HG02885 (cell line): ENCODE measurements around the gene APP.
"Not testable (repeated sequence)": the region's sequence is repeated elsewhere in the genome, so short reads cannot be mapped to it uniquely, and the experiment has no call there.

Experiments used
- ATAC-seq: cut with Tn5 transposase; IDR thresholded peaks from one replicate; pipeline ENCODE4 v1.9.1; 2021; ENCODE audit warnings: mild to moderate bottlenecking; ENCODE audit not compliant: unreplicated experiment, poor library complexity

The APP gene

DNA sequence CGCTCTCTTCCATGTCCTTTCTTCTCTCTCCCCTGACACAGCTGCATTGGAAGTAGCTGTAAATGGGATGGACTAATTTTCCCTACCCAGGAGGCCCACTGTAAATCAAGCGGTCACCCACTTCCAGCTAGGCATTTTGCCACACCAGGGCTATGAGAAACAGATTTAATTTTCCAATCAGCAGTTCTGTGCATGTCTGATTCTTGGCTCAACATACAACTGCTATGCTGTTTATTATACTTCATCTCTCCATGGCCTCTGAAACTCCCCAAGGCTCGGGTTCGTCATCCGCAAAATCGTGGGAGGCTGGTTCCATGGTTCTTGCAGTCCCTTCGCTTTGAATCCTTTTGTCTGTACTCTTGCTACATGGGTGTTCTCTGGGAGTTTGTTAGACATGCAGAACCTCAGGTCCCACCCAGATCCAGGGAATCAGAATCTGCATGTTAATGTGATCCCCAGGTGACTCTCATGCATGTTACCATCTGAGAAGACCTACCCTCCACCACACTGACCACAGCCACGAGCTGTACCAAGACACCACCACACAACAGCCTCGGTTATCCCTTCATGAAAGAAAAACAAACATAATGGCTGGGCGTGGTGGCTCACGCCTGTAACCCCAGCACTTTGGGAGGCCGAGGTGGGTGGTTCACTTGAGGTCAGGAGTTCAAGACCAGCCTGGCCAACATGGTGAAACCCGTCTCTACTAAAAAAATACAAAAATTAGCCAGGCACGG is 245.3 kb downstream of the APP start:
- ATAC-seq: no peak

DNA sequence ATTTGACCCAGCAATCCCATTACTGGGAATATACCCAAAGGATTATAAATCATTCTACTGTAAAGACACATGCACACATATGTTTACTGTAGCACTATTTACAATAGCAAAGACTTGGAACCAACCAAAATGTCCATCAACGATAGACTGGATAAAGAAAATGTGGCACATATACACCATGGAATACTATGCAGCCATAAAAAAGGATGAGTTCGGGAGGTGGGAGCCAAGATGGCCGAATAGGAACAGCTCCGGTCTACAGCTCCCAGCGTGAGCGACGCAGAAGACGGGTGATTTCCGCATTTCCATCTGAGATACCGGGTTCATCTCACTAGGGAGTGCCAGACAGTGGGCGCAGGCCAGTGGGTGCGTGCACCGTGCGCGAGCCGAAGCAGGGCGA is 252.4 kb downstream of the APP start:
- not testable (repeated sequence) for ATAC-seq

- ATAC-seq: no peak
Observed at GRCh38 chr21:25916226-25916625, 254.3 kb downstream of the APP start.

GRCh38 chr21:25913479-25913878 is 257.1 kb downstream of the APP start:
- no peak for ATAC-seq

DNA sequence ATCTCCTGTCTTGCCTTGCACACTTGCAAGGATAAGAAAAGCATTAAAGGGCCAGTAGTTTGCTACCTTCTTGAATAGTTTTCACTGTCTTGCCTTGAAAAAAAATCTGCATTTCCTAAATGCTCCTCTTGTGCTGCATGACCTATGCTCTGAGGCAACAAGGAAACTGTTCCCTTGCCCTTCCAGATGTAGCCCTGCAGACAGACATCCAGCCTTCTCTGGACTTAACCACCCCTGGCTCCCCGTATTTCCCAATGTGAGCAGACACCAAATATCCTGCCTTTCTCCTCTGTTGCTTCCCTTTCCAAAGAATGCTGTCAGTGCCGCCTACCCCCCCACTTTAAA is 258.2 kb downstream of the APP start:
- no peak for ATAC-seq

GRCh38 chr21:25911730-25912401 is 258.7 kb downstream of the APP start:
- ATAC-seq: no peak

GRCh38 chr21:25910809-25911208 is 259.8 kb downstream of the APP start:
- no peak for ATAC-seq

DNA sequence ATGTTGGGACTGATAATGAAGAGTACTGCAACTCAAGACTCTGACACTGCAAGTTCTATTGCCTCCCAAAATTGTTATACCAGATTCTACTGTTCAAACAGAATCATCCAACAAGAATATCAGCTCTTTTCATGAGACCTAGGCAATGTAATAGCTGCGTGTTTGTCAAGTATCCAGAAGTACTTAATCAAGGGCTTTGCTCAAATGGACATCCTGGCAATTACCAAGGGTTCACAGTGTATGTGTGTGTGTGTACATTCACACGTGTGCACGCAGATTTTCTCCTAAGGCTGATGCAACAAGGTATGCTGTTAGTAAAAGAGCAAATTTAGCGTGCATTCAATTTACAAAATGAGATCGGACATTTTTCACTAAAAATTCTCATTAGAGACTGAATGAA is 261.2 kb downstream of the APP start:
- ATAC-seq: no peak

DNA sequence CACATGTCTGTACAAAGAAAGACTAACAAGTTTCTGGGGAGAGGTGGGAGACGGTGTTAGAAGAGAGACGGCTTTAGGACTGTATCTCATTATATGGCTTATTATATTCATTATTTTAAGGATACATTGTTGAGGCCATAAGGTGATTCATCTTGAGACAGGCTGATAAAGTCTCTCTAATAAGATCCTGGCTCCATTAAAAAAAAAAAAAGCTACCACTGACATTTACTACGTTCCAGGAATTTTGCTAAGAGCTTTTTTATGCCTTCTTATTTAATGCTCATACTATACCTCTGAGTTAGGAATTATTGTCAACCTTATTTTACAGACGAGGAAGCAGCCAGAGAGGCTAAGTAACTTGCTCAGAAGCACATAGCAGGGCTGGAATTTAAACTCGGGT is 262.1 kb downstream of the APP start:
- no peak for ATAC-seq

GRCh38 chr21:25907573-25908275 is 262.8 kb downstream of the APP start:
- ATAC-seq: no peak

DNA sequence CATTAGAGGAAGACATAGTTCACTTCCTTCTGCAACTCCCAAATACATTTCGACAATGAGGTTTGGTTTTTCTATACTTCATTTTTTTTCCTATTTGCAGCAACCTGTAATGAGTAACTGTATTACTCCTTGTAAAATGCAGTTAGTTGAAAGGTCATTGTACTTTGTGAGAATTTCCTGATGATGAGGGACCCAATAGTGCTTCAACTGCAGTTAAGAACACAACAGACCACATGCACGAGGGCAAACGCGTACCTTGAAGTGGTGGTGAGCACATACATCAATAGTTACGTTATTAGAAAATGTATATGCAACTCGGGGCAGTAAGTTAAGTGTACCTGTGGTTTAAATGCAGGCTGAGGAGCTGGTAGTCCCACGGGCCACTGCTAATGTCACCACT is 264.0 kb downstream of the APP start:
- no peak for ATAC-seq

- no peak for ATAC-seq
Observed at GRCh38 chr21:25905126-25905525, 265.4 kb downstream of the APP start.

GRCh38 chr21:25904044-25904695 is 266.4 kb downstream of the APP start:
- ATAC-seq: no peak

- no peak for ATAC-seq
Observed at GRCh38 chr21:25903607-25904006, 267.0 kb downstream of the APP start.

- ATAC-seq: no peak
Observed at GRCh38 chr21:25901330-25901979, 269.1 kb downstream of the APP start.

DNA sequence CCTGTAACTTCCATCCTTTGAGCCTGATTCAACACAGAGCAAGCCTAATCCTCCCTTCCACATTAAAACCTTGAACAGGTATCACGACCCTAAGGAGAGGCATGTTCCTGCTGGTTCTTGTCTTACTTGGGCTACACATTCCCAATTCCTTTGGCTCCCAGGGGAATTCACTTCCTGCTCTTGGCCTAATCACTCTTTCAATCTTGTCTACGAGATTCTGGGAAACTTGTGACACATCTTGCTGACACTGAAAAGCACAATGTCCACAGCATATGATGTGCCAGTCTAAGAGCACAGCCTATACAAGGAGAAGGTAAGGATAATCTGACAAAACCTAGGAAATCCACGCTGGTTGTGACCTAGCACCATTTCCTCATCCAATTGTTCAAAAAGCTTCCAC is 271.9 kb downstream of the APP start:
- ATAC-seq: no peak

- no peak for ATAC-seq
Observed at GRCh38 chr21:25897383-25897782, 273.2 kb downstream of the APP start.

DNA sequence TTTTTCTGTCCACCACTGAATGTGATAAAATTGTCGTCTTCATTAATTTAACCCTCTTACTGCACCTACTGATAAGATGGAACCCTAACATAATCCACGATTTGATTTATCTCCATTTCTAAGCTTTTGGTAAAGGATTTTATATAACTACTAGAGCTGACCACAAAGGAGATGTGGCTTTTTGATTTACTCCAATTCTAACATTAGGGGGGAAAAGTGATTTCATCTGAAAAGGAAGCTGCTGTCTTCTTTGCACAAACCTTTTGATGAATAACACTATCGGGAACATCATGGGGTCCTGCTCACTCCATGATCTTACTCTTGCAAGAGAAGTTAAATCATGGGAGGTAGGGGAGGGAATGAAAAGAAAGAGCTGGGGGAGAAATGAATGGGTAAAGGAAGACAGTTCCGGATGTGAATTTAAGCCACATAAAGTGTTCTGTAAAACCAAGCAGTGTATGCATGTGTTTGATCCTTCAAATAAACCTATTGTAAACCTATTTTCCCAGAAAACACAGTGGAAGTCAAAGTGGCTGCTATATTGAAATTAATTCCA is 274.0 kb downstream of the APP start:
- no peak for ATAC-seq

- ATAC-seq: no peak
Observed at GRCh38 chr21:25895565-25896205, 274.9 kb downstream of the APP start.

DNA sequence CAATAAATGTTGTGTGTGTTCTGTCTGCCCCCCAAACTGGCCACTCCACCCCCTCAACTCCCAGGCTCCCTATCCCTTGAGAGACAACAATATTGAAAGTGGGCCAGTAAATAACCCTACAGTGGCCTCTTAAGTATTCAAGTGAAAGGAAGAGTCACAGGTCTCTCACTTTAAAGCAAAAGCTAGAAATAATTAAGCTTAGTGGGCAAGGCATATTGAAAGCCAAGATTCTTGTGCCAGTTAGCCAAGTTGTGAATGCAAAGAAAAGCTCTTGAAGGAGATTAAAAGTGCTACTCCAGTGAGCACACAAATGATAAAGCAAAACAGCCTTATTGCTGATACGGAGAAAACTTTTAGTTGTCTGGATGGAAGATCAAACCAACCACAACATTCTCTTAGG is 277.4 kb downstream of the APP start:
- no peak for ATAC-seq
